GM12878 (cell line): Measurements from ENCODE around the gene SGMS1. TPM values are rescaled to one million over a fixed set of nuclear protein-coding genes. Genes with fewer than 3 reads are reported as not detected.

Experiments
- ATAC-seq: fragments of 200-7000 bp; cut with Tn5 transposase; 3 replicates; pipeline ENCODE4 v1.9.1; 2020; ENCODE audit warnings: mild to moderate bottlenecking, moderate library complexity
- BruUV-seq: library from RNA; stranded (reverse); fragments of 400-500 nt; replicated peaks from 2 replicates; lab custom pipeline; 2021; lab: Mats Ljungman, UMichigan
- CTCF ChIA-PET: fragments of 300-600 bp; sonication (Branson Sonifier 250); formaldehyde crosslinking; extraction: SDS; loops from one replicate; lab custom pipeline; 2021; ENCODE audit warnings: inconsistent platforms; lab: Yijun Ruan, JAX
- POLR2A ChIA-PET: fragments of 350-600 bp; formaldehyde crosslinking; extraction: SDS; loops from one replicate; lab custom pipeline; 2021; ENCODE audit warnings: inconsistent platforms; lab: Charles Lee
- RAD21 ChIA-PET: fragments of 300-600 bp; sonication (Branson Sonifier 250); formaldehyde crosslinking; loops from one replicate; lab custom pipeline; 2023; ENCODE audit warnings: antibody characterized with exemption; ENCODE audit not compliant: unreplicated experiment; lab: Charles Lee
- SMC1A ChIA-PET: fragments of 300-600 bp; sonication (Branson Sonifier 250); formaldehyde crosslinking; loops from one replicate; lab custom pipeline; 2023; ENCODE audit not compliant: unreplicated experiment, uncharacterized antibody; lab: Charles Lee
- DNase-seq: peaks from one replicate; pipeline ENCODE4 v3.0.0-alpha.2; 2011; ENCODE audit warnings: low read depth, low spot score
- FAIRE-seq: peaks from 3 replicates; lab custom pipeline; 2011; peaks lifted over from hg19 to GRCh38; lab: Jason Lieb, UNC
- H2AFZ ChIP-seq: 2 replicates; pipeline ENCODE4 v1.6.0; 2011; ENCODE audit warnings: low read depth, low read length, control low read depth; ENCODE audit not compliant: control insufficient read depth
- H3K27ac ChIP-seq: 2 replicates; pipeline ENCODE4 v1.5.1; 2011; ENCODE audit warnings: control low read depth; ENCODE audit not compliant: control insufficient read depth, insufficient read depth
- H3K27me3 ChIP-seq, 2 experiments: replicated peaks in 1 of 2; 2 replicates each; pipeline versions ENCODE4 v1.6.0 to v1.6.1; 2011; ENCODE audit warnings: low read length in 1 of 2; ENCODE audit not compliant: control insufficient read depth in 2 of 2, insufficient read depth in 2 of 2
- H3K36me3 ChIP-seq, 2 experiments: 2 replicates each; pipeline ENCODE4 v1.5.1; 2011; ENCODE audit warnings: low read length in 1 of 2; ENCODE audit not compliant: control insufficient read depth in 2 of 2, insufficient read depth in 2 of 2
- H3K4me1 ChIP-seq: 2 replicates; pipeline ENCODE4 v1.6.1; 2011; ENCODE audit warnings: mild to moderate bottlenecking, low read length, moderate library complexity, mixed read lengths; ENCODE audit not compliant: control insufficient read depth, insufficient read depth
- H3K4me2 ChIP-seq: 2 replicates; pipeline ENCODE4 v1.6.0; 2011; ENCODE audit warnings: control low read depth; ENCODE audit not compliant: control insufficient read depth, insufficient read depth
- H3K4me3 ChIP-seq: fragments of 200-600 bp; sonication (generic); 2 replicates; pipeline ENCODE4 v1.5.1; 2016
- H3K79me2 ChIP-seq: 2 replicates; pipeline ENCODE4 v1.6.0; 2011; ENCODE audit warnings: low read length; ENCODE audit not compliant: control insufficient read depth, insufficient read depth
- H3K9ac ChIP-seq: 2 replicates; pipeline ENCODE4 v1.8.0; 2011; ENCODE audit warnings: low read length, control low read depth, mixed read lengths; ENCODE audit not compliant: control insufficient read depth, insufficient read depth
- H3K9me3 ChIP-seq: replicated peaks from 3 replicates; pipeline ENCODE4 v1.5.1; 2011; ENCODE audit warnings: mild to moderate bottlenecking, low read length; ENCODE audit not compliant: control insufficient read depth, insufficient read depth
- H4K20me1 ChIP-seq: 2 replicates; pipeline ENCODE4 v1.6.0; 2011; ENCODE audit not compliant: control insufficient read depth, insufficient read depth
- CUX1 ChIP-seq: IDR thresholded peaks from 2 replicates; pipeline ENCODE4 v1.6.1; 2012; ENCODE audit warnings: improper control_type of control experiment, low read depth, low read length; ENCODE audit not compliant: insufficient replicate concordance
- IKZF1 ChIP-seq: fragments of 450-650 bp; conservative IDR thresholded peaks from 2 replicates; pipeline ENCODE4 v1.6.1; 2017; ENCODE audit warnings: antibody characterized with exemption, mild to moderate bottlenecking
- RUNX3 ChIP-seq: IDR thresholded peaks from 2 replicates; pipeline ENCODE4 v1.6.1; 2012; ENCODE audit warnings: low read length, inconsistent platforms
- SKIL ChIP-seq: fragments of 450-650 bp; IDR thresholded peaks from 2 replicates; pipeline ENCODE4 v1.6.1; 2017; ENCODE audit warnings: mild to moderate bottlenecking, low read depth, inconsistent platforms; ENCODE audit not compliant: poor library complexity, severe bottlenecking
- ZNF592 ChIP-seq: fragments of 450-650 bp; IDR thresholded peaks from 2 replicates; pipeline ENCODE4 v1.6.1; 2017; ENCODE audit warnings: mild to moderate bottlenecking, moderate library complexity
- ZNF687 ChIP-seq: fragments of 450-650 bp; IDR thresholded peaks from 2 replicates; pipeline ENCODE4 v1.6.1; 2017; ENCODE audit warnings: mild to moderate bottlenecking, moderate library complexity
- WGBS: methylation state at CpG from one replicate; pipeline ENCODE4 v1.1.6; 2016; ENCODE audit warnings: low lambda C conversion rate; ENCODE audit not compliant: insufficient replicate concordance, insufficient coverage; ENCODE audit errors: missing lambda C conversion rate; 5-methylcytosine and 5-hydroxymethylcytosine counted together
- in situ Hi-C: fragments of 300-500 bp; cut with MboI; formaldehyde crosslinking; loops from 9 replicates; pipeline ENCODE4 v1.14.3; 2018; ENCODE audit warnings: mixed read lengths
- intact Hi-C: fragments of 100-400 bp; cut with micrococcal nuclease; formaldehyde crosslinking; loops from one replicate; pipeline ENCODE4 v1.14.2; 2022; ENCODE audit not compliant: unreplicated experiment
- polyA plus RNA-seq, 11 experiments: library from polyadenylated mRNA; depleted of rRNA in 4 of 11; unstranded in 6 of 11; stranded (reverse) in 5 of 11; fragments of >200 nt; fragmentation: Nextera tagmentation in 4 of 11; fragmentation: Illumina TruSeq in 1 of 11; extraction: Ambion mirVana in 4 of 11; extraction: Trizol in 1 of 11; gene quantifications; 1 replicate in 1 of 11; 2 replicates in 10 of 11; pipeline versions ENCODE4 v1.2.1 to v1.2.3, GENCODE V29; 2011 to 2016; ENCODE audit warnings: inconsistent platforms in 2 of 11, missing spikeins in 2 of 11, low read depth in 1 of 11
- total RNA-seq, 4 experiments: library from RNA; depleted of rRNA in 3 of 4; stranded (reverse); fragments of >200 nt in 3 of 4; fragmentation: Illumina TruSeq in 1 of 4; extraction: Trizol in 1 of 4; gene quantifications; 2 replicates each; pipeline versions ENCODE4 v1.2.1 to v1.2.3, GENCODE V29; 2013 to 2021

Gene SGMS1
- total and polyA plus RNA-seq, 10 of the 15 experiments (the other 5 are each of a cell fraction or from before 2014, with no cell fraction given), result 1.4 to 14.5 (median 4.9) TPM

GRCh38 chr10:50426485-50426884, 197.3 kb downstream of the SGMS1 start:
- Histone ChIP-seq H3K27ac (no peak overlapping the region), H3K9me3 (no peaks in the 10 kb centered on the region; the same call in 2 of the 3 replicates), H3K4me2 (0 out of 2 replicates have a peak overlapping the region, but pooled peaks have one; percentile 18), H3K9ac (no peak overlapping the region), H3K79me2 (no peaks in the 10 kb centered on the region; the same call in 1 of the 2 replicates), H3K4me3 (no peak overlapping the region), H3K27me3 (no peaks in the 10 kb centered on the region), H3K4me1 (peaks cover 23% of the 10 kb centered on the region), H2AFZ (no peak overlapping the region), H4K20me1 (no peaks in the 10 kb centered on the region), H3K36me3 (no peaks in the 10 kb centered on the region; a peak in 1 of 4 replicates)
- ChIA-PET SMC1A (interaction anchor here (1.1 to 3.1 kb wide), 11 partner anchors 8 to 176 kb away, joined by 3 to 14 read pairs (median 6); partner anchors contain the start of gene ASAH2), RAD21 (interaction anchor here (0.9 to 2.4 kb wide), 5 partner anchors 10 to 86 kb away, joined by 4 to 10 read pairs (median 7); no protein-coding TSS in a partner anchor), CTCF (no interaction called here), POLR2A (interaction anchor here (0.5 to 1.2 kb wide), 2 partner anchors 80 to 381 kb away, joined by 3 read pairs; no protein-coding TSS in a partner anchor)
- peak; percentile 56 for DNase-seq
- FAIRE-seq, result peak; percentile 81
- 96% methylated on average over 1 of the region's 1 CpG for WGBS
- peak; percentile 81 for ATAC-seq
- no TSS peak for BruUV-seq
- intact Hi-C loops (no loop called here), in situ Hi-C loops (no loop called here)
- peak; percentile 74 for TF ChIP-seq IKZF1
- TF ChIP-seq ZNF687, result peak; percentile 61
- peak; percentile 70 for TF ChIP-seq RUNX3
- TF ChIP-seq SKIL, result peak; percentile 65
- 0 out of 2 replicates have a peak, but pooled peaks have one; percentile 11 for TF ChIP-seq ZNF592
- TF ChIP-seq CUX1, result no peak
